Measurements from ENCODE around the gene GATA2. TPM values are rescaled to one million over a fixed set of nuclear protein-coding genes. Genes with fewer than 3 reads are reported as not detected.

Gene GATA2
- total RNA-seq, 1 donor from 2014 or later: under 0.01 TPM

DNA sequence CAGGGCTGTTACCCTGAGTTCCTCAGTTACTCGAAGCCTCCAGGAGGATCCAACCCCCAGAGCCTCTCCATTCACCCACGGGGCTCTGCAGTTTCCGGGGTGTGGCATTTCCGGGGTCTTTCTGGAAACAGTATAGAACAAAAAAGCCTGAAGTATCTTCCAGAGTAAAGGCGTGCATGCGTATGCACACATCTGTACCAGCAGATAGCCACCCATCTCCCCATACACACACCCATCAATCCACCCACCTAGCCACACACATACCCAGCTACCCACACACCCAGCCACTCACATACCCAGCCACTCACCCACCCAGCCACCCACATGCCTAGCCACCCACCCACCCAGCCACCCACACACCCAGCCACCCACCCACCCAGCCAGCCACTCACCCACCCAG is 23.4 kb downstream of the GATA2 start:
- Histone ChIP-seq H3K36me3 (ENCODE audit: control insufficient read depth, insufficient read depth, low read length) (no peaks in the 10 kb centered on the region), H3K4me3 (ENCODE audit: low read depth, low read length) (no peak overlapping the region), H3K27me3 (ENCODE audit: control insufficient read depth, insufficient read depth, low read length) (peaks cover 22% of the 10 kb centered on the region)
- FAIRE-seq (no peak), DNase-seq (ENCODE audit: low read depth) (no peak)
- TF ChIP-seq, protein P1, sequence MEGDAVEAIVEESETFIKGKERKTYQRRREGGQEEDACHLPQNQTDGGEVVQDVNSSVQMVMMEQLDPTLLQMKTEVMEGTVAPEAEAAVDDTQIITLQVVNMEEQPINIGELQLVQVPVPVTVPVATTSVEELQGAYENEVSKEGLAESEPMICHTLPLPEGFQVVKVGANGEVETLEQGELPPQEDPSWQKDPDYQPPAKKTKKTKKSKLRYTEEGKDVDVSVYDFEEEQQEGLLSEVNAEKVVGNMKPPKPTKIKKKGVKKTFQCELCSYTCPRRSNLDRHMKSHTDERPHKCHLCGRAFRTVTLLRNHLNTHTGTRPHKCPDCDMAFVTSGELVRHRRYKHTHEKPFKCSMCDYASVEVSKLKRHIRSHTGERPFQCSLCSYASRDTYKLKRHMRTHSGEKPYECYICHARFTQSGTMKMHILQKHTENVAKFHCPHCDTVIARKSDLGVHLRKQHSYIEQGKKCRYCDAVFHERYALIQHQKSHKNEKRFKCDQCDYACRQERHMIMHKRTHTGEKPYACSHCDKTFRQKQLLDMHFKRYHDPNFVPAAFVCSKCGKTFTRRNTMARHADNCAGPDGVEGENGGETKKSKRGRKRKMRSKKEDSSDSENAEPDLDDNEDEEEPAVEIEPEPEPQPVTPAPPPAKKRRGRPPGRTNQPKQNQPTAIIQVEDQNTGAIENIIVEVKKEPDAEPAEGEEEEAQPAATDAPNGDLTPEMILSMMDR (IDR thresholded peaks at IDR 0.05; ENCODE audit: insufficient read depth, low read length, severe bottlenecking): no peak

DNA sequence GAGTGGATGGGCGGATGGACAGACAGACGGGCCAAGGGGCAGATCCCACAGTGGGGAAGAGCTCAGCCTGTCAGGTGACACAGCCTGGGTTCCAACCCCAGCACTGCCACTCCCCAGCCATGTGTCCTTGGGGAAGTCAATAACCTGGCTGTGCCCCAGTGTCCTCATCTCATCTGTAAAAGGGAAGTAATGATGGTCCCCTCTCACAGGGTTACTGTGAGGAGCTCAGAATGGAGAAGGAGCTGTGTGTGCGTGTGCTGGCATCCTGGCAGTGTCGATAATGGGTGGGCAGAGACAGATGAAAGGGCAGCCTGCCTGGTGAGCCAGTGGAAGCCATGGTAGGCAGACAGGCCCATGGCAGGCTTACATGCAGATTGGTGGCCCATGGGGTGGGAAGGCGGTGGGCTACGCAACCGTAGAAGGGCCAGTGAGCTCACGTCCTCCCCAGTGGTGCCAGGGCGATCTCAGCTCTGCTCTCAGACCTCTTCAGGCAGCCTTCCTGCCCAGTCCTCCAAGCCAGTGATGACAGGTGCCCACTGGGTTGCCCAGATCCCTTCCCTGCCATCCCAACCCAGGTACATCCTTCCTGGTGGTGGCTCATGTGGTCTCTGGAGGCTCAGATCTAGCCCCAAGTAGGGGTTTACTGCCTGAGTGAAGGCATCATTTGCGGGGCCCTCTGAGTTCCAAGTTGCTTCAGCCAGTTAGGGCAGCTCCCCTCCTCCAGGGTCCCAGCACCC is 24.0 kb downstream of the GATA2 start:
- H3K27me3 ChIP-seq (ENCODE audit: control insufficient read depth, insufficient read depth, low read length): peaks cover 21% of the 10 kb centered on the region

DNA sequence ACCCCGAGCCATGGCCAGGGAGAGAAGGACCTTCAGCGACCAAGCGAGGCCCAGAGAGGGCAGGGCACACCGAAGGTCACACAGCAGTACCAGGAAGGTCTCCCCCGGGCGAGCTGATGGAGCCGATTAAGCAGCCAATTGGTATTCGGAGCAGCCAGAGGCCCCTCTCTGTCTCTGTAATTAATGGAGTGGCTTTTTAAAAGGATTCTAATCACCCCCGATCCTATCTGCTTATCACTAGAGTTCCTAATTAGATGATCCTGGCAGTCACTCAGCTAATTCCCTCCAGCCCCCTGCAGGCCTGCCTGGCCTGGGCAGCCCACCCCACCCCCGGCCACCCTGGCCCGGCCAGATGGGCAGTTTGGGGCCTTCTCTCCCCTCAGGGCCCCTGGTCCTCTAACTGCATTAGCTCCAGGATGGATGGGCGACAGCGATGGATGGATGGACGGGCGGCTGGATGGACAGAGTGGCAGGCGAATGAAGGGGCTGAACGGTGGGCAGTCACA is 24.7 kb downstream of the GATA2 start:
- Histone ChIP-seq H3K4me3 (ENCODE audit: low read depth, low read length) (no peak overlapping the region), H3K27me3 (ENCODE audit: control insufficient read depth, insufficient read depth, low read length) (peaks cover 17% of the 10 kb centered on the region), H3K36me3 (ENCODE audit: control insufficient read depth, insufficient read depth, low read length) (no peaks in the 10 kb centered on the region)
- TF ChIP-seq, protein P1 (IDR thresholded peaks at IDR 0.05; ENCODE audit: insufficient read depth, low read length, severe bottlenecking): no peak
- FAIRE-seq: no peak
- no peak for DNase-seq (ENCODE audit: low read depth)

More for the DNA sequence above, 24.0 kb downstream of the GATA2 start:
- TF ChIP-seq, protein P1 (IDR thresholded peaks at IDR 0.05; ENCODE audit: insufficient read depth, low read length, severe bottlenecking): no peak
- DNase-seq (ENCODE audit: low read depth) (no peak), FAIRE-seq (no peak)
- H3K4me3 ChIP-seq (ENCODE audit: low read depth, low read length): no peak overlapping the region
- H3K36me3 ChIP-seq (ENCODE audit: control insufficient read depth, insufficient read depth, low read length): no peaks in the 10 kb centered on the region

DNA sequence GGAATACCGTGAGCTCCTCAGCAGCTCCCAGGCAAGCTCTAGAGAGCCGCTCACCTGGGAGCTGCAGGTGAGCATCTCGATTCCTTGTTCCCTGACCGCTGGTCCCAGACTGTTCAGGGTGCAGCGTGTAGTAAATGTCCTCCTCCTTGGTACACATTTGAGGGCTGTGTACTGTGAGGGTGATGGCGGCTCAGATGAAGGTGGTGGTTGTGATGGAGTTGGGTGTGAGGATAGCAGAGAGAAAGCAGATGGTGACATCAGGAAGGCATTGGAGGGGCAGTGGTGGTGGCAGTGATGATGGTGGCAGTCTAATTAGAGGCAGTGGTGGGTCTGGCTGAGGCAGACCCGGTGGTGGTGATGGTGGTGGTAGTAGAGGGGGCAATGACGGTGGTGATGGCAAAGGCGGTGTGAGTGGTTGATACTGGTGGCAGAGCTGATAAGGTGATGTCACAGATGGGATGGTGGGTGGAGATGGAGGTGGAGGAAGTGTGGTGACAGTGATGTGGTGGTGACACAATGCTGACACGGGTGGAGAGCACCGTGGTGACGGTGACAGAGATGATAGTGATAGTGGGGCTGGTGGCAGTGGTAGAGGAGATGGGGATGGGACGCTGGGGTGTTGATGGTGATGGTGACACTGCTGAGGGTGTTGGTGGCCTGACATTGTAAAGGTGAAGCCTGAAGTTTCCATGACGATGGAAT is 26.0 kb downstream of the GATA2 start, which contains the start of gene DNAJB8:
Gene DNAJB8 (minus strand): TSS at position 51 of the 702 bp plus-strand sequence. CDS start 3,645 bp downstream, outside the sequence.
- TF ChIP-seq, protein P1 (IDR thresholded peaks at IDR 0.05; ENCODE audit: insufficient read depth, low read length, severe bottlenecking): no peak
- Histone ChIP-seq H3K27me3 (ENCODE audit: control insufficient read depth, insufficient read depth, low read length) (peaks cover 10% of the 10 kb centered on the region), H3K36me3 (ENCODE audit: control insufficient read depth, insufficient read depth, low read length) (no peaks in the 10 kb centered on the region), H3K4me3 (ENCODE audit: low read depth, low read length) (no peak within 1 kb of the TSS)
- DNase-seq (ENCODE audit: low read depth): no peak
- no peak for FAIRE-seq

DNA sequence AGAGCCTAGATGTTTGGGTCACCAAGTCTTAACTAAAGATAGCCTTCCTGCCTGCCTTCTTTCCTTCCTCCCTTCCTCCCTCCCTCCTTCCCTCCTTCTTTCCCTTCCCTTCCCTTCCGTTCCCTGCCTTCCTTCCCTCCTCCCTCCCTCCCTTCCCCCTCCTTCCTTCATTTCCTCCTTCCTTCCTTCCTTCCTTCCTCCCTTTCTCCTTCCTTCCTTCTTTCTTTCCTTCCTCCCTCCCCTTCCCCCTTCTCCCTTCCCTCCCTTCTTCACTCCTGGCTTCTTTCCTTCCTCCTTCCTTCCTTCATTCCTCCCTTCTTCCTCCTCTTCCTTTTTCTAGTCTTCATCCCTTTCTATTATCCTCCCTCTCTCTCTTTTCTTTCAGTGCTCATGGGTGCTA is 28.3 kb downstream of the GATA2 start:
- Histone ChIP-seq H3K4me3 (ENCODE audit: low read depth, low read length) (no peak overlapping the region), H3K27me3 (ENCODE audit: control insufficient read depth, insufficient read depth, low read length) (peaks cover 6% of the 10 kb centered on the region), H3K36me3 (ENCODE audit: control insufficient read depth, insufficient read depth, low read length) (no peaks in the 10 kb centered on the region)
- DNase-seq (ENCODE audit: low read depth) (no peak), FAIRE-seq (no peak)
- TF ChIP-seq, protein P1 (IDR thresholded peaks at IDR 0.05; ENCODE audit: insufficient read depth, low read length, severe bottlenecking): no peak

Measured in bronchial epithelial cell (primary cell).